ENCODE results near the gene NKD1.

The NKD1 gene

DNA sequence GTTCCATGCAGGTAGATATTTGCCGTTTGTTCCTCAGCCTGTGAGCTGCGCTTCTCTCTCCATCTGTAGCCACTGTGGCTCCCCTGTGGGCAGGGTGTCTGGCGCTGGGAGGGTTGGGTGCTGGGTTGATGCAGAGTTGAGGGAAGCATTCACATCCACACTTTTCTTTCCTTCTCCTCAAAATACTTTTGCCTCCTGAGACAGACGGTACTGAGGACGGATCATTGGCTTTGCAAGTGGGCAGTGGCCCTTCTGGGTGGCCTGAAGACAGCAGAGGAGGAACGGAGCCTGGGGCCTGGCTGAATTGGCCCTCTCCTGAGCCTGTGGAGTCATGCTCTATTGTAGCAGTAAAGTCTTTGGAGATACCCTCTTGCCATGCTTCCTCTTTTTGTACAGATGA, 43.0 kb downstream of the NKD1 start:
- Histone ChIP-seq H3K27me3 (ENCODE audit: insufficient read depth, low read length, poor library complexity, severe bottlenecking) (no peaks in the 10 kb centered on the region), H3K79me2 (ENCODE audit: insufficient read depth, low read length) (no peaks in the 10 kb centered on the region), H2AFZ (ENCODE audit: low read length) (no peak overlapping the region), H3K9ac (ENCODE audit: low read depth, low read length, poor library complexity, severe bottlenecking) (no peak overlapping the region), H3K9me2 (replicated peaks; ENCODE audit: low read depth, low read length) (no peaks in the 10 kb centered on the region), H3K4me3 (ENCODE audit: low read length, poor library complexity, severe bottlenecking) (no peak overlapping the region), H3K4me1 (ENCODE audit: insufficient read depth, low read length, poor library complexity, severe bottlenecking) (no peaks in the 10 kb centered on the region), H3K4me2 (ENCODE audit: low read depth, low read length, poor library complexity, severe bottlenecking) (no peak overlapping the region), H3K9me3 (ENCODE audit: insufficient read depth, low read depth, low read length) (no peaks in the 10 kb centered on the region), H4K20me1 (ENCODE audit: insufficient read depth, low read length, poor library complexity, severe bottlenecking) (no peaks in the 10 kb centered on the region), H3K36me3 (ENCODE audit: insufficient read depth, low read length) (no peaks in the 10 kb centered on the region), H3F3A (ENCODE audit: low read depth) (no peaks in the 10 kb centered on the region)
- TF ChIP-seq, protein P1, sequence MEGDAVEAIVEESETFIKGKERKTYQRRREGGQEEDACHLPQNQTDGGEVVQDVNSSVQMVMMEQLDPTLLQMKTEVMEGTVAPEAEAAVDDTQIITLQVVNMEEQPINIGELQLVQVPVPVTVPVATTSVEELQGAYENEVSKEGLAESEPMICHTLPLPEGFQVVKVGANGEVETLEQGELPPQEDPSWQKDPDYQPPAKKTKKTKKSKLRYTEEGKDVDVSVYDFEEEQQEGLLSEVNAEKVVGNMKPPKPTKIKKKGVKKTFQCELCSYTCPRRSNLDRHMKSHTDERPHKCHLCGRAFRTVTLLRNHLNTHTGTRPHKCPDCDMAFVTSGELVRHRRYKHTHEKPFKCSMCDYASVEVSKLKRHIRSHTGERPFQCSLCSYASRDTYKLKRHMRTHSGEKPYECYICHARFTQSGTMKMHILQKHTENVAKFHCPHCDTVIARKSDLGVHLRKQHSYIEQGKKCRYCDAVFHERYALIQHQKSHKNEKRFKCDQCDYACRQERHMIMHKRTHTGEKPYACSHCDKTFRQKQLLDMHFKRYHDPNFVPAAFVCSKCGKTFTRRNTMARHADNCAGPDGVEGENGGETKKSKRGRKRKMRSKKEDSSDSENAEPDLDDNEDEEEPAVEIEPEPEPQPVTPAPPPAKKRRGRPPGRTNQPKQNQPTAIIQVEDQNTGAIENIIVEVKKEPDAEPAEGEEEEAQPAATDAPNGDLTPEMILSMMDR (conservative IDR thresholded peaks at IDR 0.05; ENCODE audit: low read length), result no peak
- no peak for TF ChIP-seq EZH2phosphoT487 (IDR thresholded peaks at IDR 0.05; ENCODE audit: borderline replicate concordance)

DNA sequence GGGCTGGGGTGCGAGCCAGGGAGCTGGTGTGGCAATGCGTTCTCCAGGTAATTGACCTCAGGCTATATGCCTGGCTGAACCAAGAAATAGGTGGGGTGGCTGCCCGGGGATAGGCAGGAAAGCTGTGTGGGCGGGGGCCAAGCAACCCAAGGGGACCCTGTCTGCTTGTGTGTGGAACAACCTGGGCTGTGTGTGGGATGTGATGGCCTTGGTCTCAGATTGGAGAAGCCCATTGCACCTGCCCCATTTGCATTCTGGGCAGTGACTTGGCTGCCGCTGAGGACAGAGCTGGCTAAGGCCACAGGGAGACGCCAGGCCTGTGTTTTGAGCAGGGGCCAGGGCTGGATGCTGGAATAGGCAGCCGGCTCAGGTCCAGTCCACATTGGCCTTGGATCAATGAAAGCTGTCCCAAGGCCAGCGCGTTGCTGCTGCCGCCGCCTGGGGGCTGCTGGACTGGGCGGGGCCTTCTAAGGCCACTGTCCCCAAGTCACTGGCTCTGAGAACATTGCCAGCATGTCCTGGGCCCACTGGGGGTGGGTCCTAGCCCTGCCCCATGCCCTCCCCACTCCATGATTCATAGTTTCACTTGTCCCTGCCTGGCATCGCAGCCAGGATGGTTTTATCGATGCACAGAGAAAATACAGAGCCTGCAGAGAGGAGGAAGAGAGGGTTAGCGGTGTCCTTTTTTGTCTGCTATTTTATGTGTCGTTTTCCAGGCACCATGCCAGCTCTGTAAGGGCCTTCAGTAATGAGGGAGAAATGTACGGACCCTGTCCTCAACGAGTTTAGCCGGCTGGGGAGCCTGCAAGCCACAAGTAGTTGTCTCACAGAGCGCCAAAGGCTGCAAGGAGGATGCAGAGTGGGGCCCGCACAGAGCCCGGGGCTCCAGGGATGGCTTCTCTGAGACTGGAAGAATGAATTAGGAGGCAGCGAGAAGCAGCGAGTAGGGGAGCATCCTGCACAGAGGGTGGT, 43.9 kb downstream of the NKD1 start:
- Histone ChIP-seq H3K9me3 (ENCODE audit: insufficient read depth, low read depth, low read length) (no peaks in the 10 kb centered on the region), H3K27me3 (ENCODE audit: insufficient read depth, low read length, poor library complexity, severe bottlenecking) (no peaks in the 10 kb centered on the region), H4K20me1 (ENCODE audit: insufficient read depth, low read length, poor library complexity, severe bottlenecking) (no peaks in the 10 kb centered on the region), H3F3A (ENCODE audit: low read depth) (no peaks in the 10 kb centered on the region), H3K4me1 (ENCODE audit: insufficient read depth, low read length, poor library complexity, severe bottlenecking) (no peaks in the 10 kb centered on the region), H3K36me3 (ENCODE audit: insufficient read depth, low read length) (no peaks in the 10 kb centered on the region), H3K79me2 (ENCODE audit: insufficient read depth, low read length) (no peaks in the 10 kb centered on the region), H2AFZ (ENCODE audit: low read length) (no peak overlapping the region), H3K9ac (ENCODE audit: low read depth, low read length, poor library complexity, severe bottlenecking) (no peak overlapping the region), H3K9me2 (replicated peaks; ENCODE audit: low read depth, low read length) (no peaks in the 10 kb centered on the region), H3K4me2 (ENCODE audit: low read depth, low read length, poor library complexity, severe bottlenecking) (no peak overlapping the region), H3K4me3 (ENCODE audit: low read length, poor library complexity, severe bottlenecking) (no peak overlapping the region)
- TF ChIP-seq, protein P1 (conservative IDR thresholded peaks at IDR 0.05; ENCODE audit: low read length), result no peak
- no peak for TF ChIP-seq EZH2phosphoT487 (IDR thresholded peaks at IDR 0.05; ENCODE audit: borderline replicate concordance)

DNA sequence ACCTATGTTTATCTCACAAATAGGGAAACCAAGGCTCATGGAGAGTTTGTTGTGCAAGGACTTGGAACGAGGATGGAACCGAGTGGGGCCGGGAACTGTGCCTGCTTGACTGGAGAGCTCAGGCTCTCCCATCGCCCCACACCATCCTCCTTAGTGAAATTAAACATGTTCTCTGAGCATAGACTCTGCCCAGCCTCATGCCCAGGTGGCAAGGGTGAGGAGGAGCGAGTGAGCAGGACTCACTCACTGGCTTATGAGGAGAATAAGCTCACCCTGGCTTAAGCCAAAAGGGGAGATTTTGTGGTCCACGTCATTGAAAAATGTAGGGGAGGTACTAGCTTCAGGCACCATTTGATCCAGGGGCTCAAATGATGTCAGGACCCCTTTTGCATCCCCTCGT, 44.8 kb downstream of the NKD1 start:
- H3K79me2 ChIP-seq (ENCODE audit: insufficient read depth, low read length), result no peaks in the 10 kb centered on the region
- no peak for TF ChIP-seq EZH2phosphoT487 (IDR thresholded peaks at IDR 0.05; ENCODE audit: borderline replicate concordance)
- TF ChIP-seq, protein P1 (conservative IDR thresholded peaks at IDR 0.05; ENCODE audit: low read length), result no peak

More for the DNA sequence above, 44.8 kb downstream of the NKD1 start:
- H3K9ac ChIP-seq (ENCODE audit: low read depth, low read length, poor library complexity, severe bottlenecking), result no peak overlapping the region
- no peaks in the 10 kb centered on the region for H4K20me1 ChIP-seq (ENCODE audit: insufficient read depth, low read length, poor library complexity, severe bottlenecking)
- no peaks in the 10 kb centered on the region for H3F3A ChIP-seq (ENCODE audit: low read depth)
- no peaks in the 10 kb centered on the region for H3K4me1 ChIP-seq (ENCODE audit: insufficient read depth, low read length, poor library complexity, severe bottlenecking)
- H3K4me3 ChIP-seq (ENCODE audit: low read length, poor library complexity, severe bottlenecking), result no peak overlapping the region
- H3K9me2 ChIP-seq (replicated peaks; ENCODE audit: low read depth, low read length), result no peaks in the 10 kb centered on the region
- H3K36me3 ChIP-seq (ENCODE audit: insufficient read depth, low read length), result no peaks in the 10 kb centered on the region
- H2AFZ ChIP-seq (ENCODE audit: low read length), result no peak overlapping the region
- H3K9me3 ChIP-seq (ENCODE audit: insufficient read depth, low read depth, low read length), result no peaks in the 10 kb centered on the region
- H3K4me2 ChIP-seq (ENCODE audit: low read depth, low read length, poor library complexity, severe bottlenecking), result no peak overlapping the region
- no peaks in the 10 kb centered on the region for H3K27me3 ChIP-seq (ENCODE audit: insufficient read depth, low read length, poor library complexity, severe bottlenecking)

Data from Loucy (cell line).